Tibial nerve (tissue), 3 donors: ENCODE results near the gene ATP11A.

ENCODE experiments used
- POLR2A ChIP-seq, 2 donors: fragments of 450-650 bp; IDR thresholded peaks; one replicate each; pipeline ENCODE4 v1.6.1; 2017; ENCODE audit warnings: antibody characterized with exemption in 2 of 2, mild to moderate bottlenecking in 2 of 2, moderate library complexity in 2 of 2
- TF ChIP-seq, protein P1 (sequence below), 5 experiments: fragments of 200-600 bp in 3 of 5; fragments of 450-650 bp in 2 of 5; sonication (generic) in 3 of 5; IDR thresholded peaks; one replicate each; pipeline ENCODE4 v1.5.1; 2016 to 2019; ENCODE audit warnings: antibody characterized with exemption in 5 of 5, mild to moderate bottlenecking in 3 of 5, moderate library complexity in 2 of 5

DNA sequence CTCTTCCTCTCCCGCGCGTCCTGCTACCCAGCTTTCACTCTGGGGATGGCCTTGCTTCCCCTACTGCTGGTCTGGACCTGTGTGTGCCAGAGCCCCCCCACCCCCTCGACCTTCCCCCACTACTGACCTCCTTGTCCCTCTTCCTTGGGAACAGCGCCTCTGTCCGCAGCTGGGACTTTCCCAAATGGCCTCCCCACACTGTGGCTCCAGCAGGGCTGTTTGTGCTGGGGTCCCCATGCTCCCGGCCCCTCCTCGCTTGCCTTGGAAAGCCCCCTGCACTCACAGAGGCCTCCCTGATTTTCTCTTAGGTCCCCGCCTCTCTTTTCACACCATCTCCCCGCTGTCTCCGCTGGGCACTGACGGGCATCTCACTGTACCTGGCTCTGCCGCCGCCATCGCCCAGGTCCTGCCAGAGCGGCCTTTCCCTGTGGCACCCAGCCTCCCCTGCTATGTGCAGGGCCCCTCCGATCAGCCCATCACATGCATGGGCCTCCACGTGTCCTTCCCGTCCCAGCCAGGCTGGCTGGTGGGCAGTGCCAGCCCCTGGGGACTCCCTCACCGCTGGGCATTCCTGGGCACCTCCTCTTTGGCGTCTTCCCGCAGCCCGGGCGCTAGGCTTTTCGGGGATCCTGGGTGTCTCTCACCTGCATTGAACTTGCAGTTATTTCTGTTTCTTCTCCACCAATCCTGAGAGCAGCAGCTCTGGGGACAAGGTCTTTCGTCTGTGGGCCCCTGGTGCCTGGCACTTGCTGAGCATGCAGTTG is 118.7 kb downstream of the ATP11A start:
- TF ChIP-seq, protein P1, sequence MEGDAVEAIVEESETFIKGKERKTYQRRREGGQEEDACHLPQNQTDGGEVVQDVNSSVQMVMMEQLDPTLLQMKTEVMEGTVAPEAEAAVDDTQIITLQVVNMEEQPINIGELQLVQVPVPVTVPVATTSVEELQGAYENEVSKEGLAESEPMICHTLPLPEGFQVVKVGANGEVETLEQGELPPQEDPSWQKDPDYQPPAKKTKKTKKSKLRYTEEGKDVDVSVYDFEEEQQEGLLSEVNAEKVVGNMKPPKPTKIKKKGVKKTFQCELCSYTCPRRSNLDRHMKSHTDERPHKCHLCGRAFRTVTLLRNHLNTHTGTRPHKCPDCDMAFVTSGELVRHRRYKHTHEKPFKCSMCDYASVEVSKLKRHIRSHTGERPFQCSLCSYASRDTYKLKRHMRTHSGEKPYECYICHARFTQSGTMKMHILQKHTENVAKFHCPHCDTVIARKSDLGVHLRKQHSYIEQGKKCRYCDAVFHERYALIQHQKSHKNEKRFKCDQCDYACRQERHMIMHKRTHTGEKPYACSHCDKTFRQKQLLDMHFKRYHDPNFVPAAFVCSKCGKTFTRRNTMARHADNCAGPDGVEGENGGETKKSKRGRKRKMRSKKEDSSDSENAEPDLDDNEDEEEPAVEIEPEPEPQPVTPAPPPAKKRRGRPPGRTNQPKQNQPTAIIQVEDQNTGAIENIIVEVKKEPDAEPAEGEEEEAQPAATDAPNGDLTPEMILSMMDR (IDR thresholded peaks at IDR 0.05): no peak
- no peak for TF ChIP-seq POLR2A (IDR thresholded peaks at IDR 0.05)
